Suprapubic skin (tissue), 4 donors: ENCODE results near the gene ESM1.

Experiments used
- CTCF ChIP-seq, 2 donors: fragments of 200-600 bp in 1 of 2; fragments of 450-650 bp in 1 of 2; sonication (generic) in 1 of 2; IDR thresholded peaks; one replicate each; pipeline ENCODE4 v1.5.1; 2016 to 2019; ENCODE audit warnings: antibody characterized with exemption in 2 of 2, mild to moderate bottlenecking in 1 of 2, moderate library complexity in 1 of 2
- POLR2A ChIP-seq, 2 donors: fragments of 450-650 bp; IDR thresholded peaks; one replicate each; pipeline ENCODE4 v1.6.1; 2017; ENCODE audit warnings: antibody characterized with exemption in 2 of 2, mild to moderate bottlenecking in 2 of 2, moderate library complexity in 2 of 2
- POLR2AphosphoS5 ChIP-seq, 3 donors: sonication (generic); formaldehyde crosslinking; IDR thresholded peaks; one replicate each; pipeline ENCODE4 v1.6.1; 2017; ENCODE audit warnings: antibody characterized with exemption in 3 of 3

GRCh38 chr5:55030676-55031369 is 45.4 kb upstream of the ESM1 start:
- no peak for TF ChIP-seq CTCF (IDR thresholded peaks at IDR 0.05)
- no peak for TF ChIP-seq POLR2A (IDR thresholded peaks at IDR 0.05)
- no peak for TF ChIP-seq POLR2AphosphoS5 (IDR thresholded peaks at IDR 0.05)
